ENCODE results near the gene TAS1R1.

The TAS1R1 gene

GRCh38 chr1:6614019-6614928 lies 59.2 kb downstream of the TAS1R1 start:
- DNase-seq, result peak; percentile 61

DNA sequence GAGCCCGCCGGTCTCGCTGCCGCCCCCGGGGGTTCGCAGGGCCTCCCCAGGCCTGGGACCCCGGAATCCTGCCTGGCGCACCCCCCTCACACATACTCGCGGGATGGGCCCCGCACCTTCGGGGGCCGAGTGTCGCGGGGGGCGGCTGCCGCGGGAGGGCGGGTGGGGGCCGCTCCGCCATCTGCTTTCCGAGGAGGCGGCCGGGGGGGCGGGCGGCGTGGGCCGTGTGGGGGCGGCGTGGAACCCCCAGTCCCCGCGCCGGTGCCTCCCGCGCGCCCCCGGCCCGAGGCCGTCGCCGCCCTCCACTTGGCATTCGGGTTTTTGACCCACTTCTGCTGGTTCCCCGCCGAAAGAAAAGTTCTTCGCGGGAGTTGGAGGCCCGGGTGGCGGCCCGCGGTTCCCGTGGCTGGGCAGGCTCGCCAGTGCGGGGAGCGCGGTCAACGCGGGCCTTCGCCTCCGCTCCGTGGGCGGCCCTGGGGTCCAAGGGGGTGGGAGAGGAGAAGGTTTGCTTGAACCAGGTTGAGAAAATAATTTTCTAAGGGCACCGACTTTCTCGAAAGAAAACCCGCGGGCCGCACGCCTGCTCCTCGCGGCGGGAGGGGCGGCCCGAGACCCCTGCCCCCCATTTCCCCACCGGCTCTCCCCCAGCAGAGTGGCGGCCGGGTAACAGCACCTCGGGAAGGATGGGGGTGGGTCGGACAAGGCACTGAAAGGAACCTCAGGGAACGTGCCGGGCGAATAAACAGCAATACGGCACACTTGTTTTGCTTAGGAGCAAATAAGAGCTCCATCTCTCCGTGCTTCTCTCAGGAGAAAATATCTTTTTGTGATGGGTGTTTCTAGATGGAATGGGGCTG lies 60.0 kb downstream of the TAS1R1 start:
- no peak for DNase-seq

GRCh38 chr1:6619045-6619444 lies 63.9 kb downstream of the TAS1R1 start:
- DNase-seq, result no peak

GRCh38 chr1:6621429-6622391 lies 66.6 kb downstream of the TAS1R1 start:
- DNase-seq, result no peak

GRCh38 chr1:6622396-6623152 lies 67.5 kb downstream of the TAS1R1 start:
- no peak for DNase-seq

DNA sequence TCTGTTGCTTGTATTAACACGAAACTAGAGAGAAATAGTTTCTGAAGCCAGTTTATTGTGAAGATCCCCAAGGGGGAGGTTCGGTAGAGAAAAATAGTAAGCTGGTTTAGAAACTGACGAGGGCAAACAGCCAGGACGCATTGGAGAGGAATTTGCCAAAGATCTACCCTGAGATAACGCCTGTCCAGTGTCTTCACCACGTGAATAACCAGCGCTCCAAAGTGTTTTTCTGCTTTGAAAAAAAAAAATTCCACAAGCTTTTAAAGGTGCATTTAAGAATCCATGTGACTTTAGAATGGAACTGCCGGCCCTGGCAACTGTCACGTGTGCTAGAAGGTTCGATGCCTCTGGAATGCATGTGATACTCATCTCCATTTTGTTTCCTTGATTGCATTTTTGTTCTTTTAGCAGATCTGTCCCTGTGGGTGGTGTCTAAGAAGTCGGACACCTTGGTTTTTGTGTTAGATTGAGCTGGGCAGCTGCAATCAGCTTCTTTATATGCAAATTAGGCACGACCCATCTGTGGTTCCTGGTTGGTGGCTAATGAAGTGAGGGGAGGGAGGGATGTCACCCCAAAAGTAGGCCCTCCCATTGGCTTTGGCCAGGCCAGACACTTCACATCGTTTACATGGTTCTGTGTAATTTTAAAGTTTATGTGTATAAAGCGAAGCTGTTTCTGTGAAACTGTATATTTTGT lies 68.3 kb downstream of the TAS1R1 start:
- no peak for DNase-seq

DNA sequence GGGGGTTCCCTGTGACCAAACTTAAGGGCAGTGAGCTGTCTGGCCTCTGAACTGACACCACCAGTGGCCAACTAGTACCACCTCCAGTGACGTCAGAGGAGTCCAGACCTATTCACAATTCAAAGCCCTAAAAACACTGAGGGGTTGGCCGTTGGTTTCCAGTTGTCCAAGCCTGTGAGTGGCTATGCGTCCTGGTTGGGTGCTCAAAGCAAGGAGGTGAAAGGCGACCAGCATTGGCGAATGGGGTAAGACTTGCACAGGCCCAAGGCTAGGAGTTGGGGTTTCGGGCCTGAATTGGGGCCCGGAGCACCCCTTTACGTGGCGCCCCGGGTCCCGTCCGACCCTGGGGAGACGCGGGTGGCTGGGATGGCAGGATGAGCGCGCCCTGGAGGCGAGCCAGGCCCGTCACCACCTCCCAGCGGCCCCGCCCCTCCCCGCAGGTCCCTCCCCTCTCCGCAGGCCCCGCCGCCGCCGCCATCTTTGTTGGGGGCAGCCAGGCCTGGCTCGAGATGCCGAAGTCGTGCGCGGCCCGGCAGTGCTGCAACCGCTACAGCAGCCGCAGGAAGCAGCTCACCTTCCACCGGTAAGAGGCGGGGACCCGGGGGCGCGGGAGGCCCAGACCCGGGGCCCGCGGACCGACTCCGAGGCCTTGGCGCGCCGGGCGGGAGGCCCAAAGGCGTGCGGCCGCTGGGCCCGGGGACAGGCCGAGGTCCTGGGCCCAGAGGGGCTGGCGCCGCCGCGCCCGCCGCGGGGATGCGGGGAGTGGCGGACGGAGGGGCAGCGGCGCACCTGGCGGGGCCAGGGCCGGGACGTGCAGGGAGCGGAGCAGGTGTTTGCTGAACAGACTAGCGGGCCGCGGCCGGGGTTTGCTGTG lies 69.8 kb downstream of the TAS1R1 start, which contains the start of gene THAP3:
TSS of gene THAP3 (plus strand) at position 159 of the 874 bp plus-strand sequence. CDS start at position 510, 351 bp downstream.
- peak; percentile 92 for DNase-seq

DNA sequence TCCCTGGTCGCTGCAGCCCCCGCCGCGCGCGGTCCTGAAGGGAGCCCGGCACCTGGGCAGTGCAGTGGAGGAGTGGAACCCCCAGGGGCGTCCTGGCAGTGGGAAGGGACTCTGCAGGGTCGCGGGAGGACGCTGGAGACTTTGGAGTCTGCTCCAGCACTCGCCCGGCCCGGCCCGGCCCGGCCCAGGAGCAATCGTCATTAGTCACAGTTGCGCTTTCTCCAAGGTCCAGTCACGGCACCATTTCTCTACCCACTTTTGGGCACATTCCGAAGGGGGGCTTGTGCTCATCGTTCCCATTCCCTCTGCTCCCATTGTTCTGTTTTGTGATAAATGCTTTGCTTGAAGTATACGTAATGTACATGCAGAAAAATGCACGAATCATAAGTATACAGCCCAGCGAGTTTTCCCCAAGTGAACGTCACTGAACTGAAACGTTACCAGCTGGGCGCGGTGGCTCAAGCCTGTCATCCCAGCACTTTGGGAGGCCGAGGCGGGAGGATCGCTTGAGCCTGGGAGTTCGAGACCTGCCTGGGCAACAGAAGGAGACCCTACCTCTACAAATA lies 70.6 kb downstream of the TAS1R1 start:
- no peak for DNase-seq

DNA sequence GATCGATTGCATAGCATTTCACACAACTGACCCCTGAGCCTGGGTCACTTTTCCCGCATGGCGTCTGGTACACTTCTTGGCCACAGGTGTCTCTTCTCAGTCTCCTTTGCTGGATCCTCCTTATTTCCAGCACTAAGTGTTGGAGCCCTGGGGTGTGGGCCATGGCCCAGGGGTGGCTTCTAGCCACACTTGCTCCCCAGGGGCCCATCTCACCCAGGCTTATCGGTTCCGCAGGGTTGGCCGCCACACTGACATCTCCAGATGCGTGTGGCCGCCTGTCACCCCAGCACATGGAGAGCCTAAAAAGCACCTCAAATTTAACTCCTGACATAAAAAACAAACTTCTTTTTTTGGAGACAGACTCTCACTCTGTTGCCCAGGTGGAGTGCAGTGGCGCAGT lies 71.9 kb downstream of the TAS1R1 start:
- no peak for DNase-seq

- DNase-seq, result no peak
Measured at GRCh38 chr1:6627841-6628545, 72.9 kb downstream of the TAS1R1 start.

DNA sequence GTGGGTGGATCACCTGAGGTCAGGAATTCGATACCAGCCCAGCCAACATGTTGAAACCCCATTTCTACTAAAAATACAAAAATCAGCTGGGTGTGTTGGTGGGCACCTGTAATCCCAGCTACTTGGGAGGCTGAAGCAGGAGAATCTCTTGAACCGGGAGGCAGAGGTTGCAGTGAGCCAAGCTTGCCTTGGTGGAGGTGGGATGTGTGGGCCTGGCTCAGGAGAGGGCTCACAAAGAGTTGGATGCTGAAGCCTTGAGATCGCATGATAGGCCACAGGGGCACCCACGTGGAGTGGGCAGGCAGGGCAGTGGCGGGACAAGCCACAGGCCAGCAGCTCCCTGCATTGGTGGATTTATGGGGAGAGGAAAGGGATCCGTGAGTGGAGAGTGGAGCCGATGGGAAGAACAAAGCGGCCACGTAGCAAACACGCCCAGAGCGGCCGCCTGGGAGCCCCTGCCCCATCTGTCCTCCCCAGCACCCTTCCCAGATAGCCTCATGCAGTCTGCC lies 73.9 kb downstream of the TAS1R1 start:
- DNase-seq, result no peak

Data from CD4-positive, alpha-beta T cell treated with Interleukin-12 subunit alpha and Interleukin-12 subunit beta, for 1 hour (primary cell).